Measurements from ENCODE around the gene SLC12A8. TPM values are rescaled to one million over a fixed set of nuclear protein-coding genes. Genes with fewer than 3 reads are reported as not detected.

SLC12A8 gene
- total and polyA plus RNA-seq, 10 of the 15 experiments (the other 5 are each of a cell fraction or from before 2014, with no cell fraction given): 2.5 to 71.6 (median 50.1) TPM

DNA sequence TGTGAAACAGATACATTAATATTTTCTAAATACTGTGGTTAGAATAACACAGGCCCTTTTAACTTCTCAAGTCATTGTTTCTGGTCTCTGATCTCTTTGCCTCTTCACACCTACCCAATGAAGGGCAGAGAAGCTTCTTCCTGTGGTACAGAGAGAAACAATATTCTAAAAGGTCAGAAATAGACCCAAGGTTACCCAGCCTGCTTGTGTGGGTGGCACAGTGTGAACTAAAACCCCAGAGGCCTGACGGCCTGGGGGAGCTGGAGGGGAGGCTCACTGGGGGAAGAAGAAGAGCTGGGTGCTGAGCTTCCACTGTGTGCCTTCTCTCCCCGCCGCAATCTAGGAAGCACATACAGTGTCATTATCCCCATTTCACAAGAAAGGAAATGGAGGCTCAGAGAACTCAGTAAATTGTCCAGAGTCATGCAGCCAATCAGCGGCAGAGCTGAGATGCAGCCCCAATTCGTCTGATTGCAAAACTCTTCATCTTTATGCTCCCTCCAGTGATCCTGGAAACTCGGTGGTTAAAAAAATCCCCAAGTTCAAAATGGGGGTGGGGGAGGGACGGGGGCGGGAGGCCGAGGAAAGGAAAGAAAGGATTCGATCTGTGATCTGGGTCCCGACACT is 92.7 kb downstream of the SLC12A8 start:
- intact Hi-C loops (cut with micrococcal nuclease; ENCODE audit: unreplicated experiment): loop anchor here (2.0 kb wide), 1 partner anchor 21 kb away; no protein-coding TSS in a partner anchor
- Histone ChIP-seq H3K27ac (ENCODE audit: control insufficient read depth, insufficient read depth) (peak overlapping the region; percentile 97), H3K4me3 (peak overlapping the region; percentile 60), H3K79me2 (ENCODE audit: control insufficient read depth, insufficient read depth, low read length) (peaks cover 9% of the 10 kb centered on the region), H3K9ac (ENCODE audit: control insufficient read depth, insufficient read depth, low read length) (peak overlapping the region; percentile 67), H3K4me2 (ENCODE audit: control insufficient read depth, insufficient read depth) (peak overlapping the region; percentile 98), H3K36me3 (ENCODE audit: control insufficient read depth in 2 of 2, insufficient read depth in 2 of 2, low read length in 1 of 2) (no peaks in the 10 kb centered on the region), H3K27me3 (replicated peaks in 1 of 2; ENCODE audit: control insufficient read depth in 2 of 2, insufficient read depth in 2 of 2, low read length in 1 of 2) (no peaks in the 10 kb centered on the region), H3K4me1 (ENCODE audit: control insufficient read depth, insufficient read depth, low read length) (peaks cover 76% of the 10 kb centered on the region), H3K9me3 (replicated peaks; ENCODE audit: control insufficient read depth, insufficient read depth, low read length) (peaks cover 8% of the 10 kb centered on the region; the same call in 2 of the 3 replicates), H2AFZ (ENCODE audit: control insufficient read depth, low read depth, low read length) (peak overlapping the region; percentile 74), H4K20me1 (ENCODE audit: control insufficient read depth, insufficient read depth) (no peaks in the 10 kb centered on the region)
- CTCF ChIA-PET: interaction anchor here (0.6 to 5.2 kb wide), 15 partner anchors 8 to 187 kb away, joined by 3 to 42 read pairs (median 4); partner anchors contain the start of gene HEG1
- 0% methylated on average over 10 of the region's 11 CpGs for WGBS (ENCODE audit: insufficient coverage, insufficient replicate concordance, low lambda C conversion rate, missing lambda C conversion rate)
- POLR2A ChIA-PET: interaction anchor here (1.0 to 6.1 kb wide), 9 partner anchors 9 to 72 kb away, joined by 4 to 45 read pairs (median 9); no protein-coding TSS in a partner anchor
- ATAC-seq: peak; percentile 80
- in situ Hi-C loops (cut with MboI): no loop called here
- peak; percentile 87 for DNase-seq (ENCODE audit: low read depth, low spot score)
- SMC1A ChIA-PET (ENCODE audit: uncharacterized antibody, unreplicated experiment): interaction anchor here (0.7 to 9.0 kb wide), 23 partner anchors 10 to 316 kb away, joined by 3 to 127 read pairs (median 4); partner anchors contain the start of gene MUC13
- peak; percentile 57 for FAIRE-seq
- RAD21 ChIA-PET (ENCODE audit: unreplicated experiment): interaction anchor here (0.7 to 6.1 kb wide), 20 partner anchors 11 to 398 kb away, joined by 3 to 106 read pairs (median 5); partner anchors contain the start of gene MUC13
- no TSS peak for BruUV-seq (replicated peaks)
- TF ChIP-seq IKZF1 (conservative IDR thresholded peaks at IDR 0.05) (peak; percentile 65; the same call in 1 of the 2 replicates), NBN (IDR thresholded peaks at IDR 0.05) (peak; percentile 66; the same call in 1 of the 2 replicates), PAX5 (IDR thresholded peaks at IDR 0.05; ENCODE audit: borderline replicate concordance, low read depth, low read length) (peak; percentile 30; the same call in 1 of the 2 replicates), SPI1 (IDR thresholded peaks at IDR 0.05; ENCODE audit: borderline replicate concordance, insufficient read depth, low read depth, low read length) (no peak), BRCA1 (IDR thresholded peaks at IDR 0.05; ENCODE audit: low read depth, low read length) (no peak), IRF4 (IDR thresholded peaks at IDR 0.05; ENCODE audit: low read depth, low read length) (no peak), STAT1 (conservative IDR thresholded peaks at IDR 0.05) (no peak), MYC (IDR thresholded peaks at IDR 0.05; ENCODE audit: insufficient read depth, insufficient read length, insufficient replicate concordance, low read length, severe bottlenecking) (no peak), TCF7 (IDR thresholded peaks at IDR 0.05; ENCODE audit: borderline replicate concordance) (no peak; the same call in 1 of the 2 replicates), SUZ12 (IDR thresholded peaks at IDR 0.05; ENCODE audit: unreplicated experiment) (no peak), BHLHE40 (IDR thresholded peaks at IDR 0.05; ENCODE audit: borderline replicate concordance in 1 of 2, low read depth in 2 of 2, low read length in 1 of 2) (peak in 1 of 2 experiments; percentile 52; a peak in 1 of 4 replicates)
- TF ChIP-seq, protein P1, sequence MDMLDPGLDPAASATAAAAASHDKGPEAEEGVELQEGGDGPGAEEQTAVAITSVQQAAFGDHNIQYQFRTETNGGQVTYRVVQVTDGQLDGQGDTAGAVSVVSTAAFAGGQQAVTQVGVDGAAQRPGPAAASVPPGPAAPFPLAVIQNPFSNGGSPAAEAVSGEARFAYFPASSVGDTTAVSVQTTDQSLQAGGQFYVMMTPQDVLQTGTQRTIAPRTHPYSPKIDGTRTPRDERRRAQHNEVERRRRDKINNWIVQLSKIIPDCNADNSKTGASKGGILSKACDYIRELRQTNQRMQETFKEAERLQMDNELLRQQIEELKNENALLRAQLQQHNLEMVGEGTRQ (IDR thresholded peaks at IDR 0.05; ENCODE audit: borderline replicate concordance, low read depth, low read length): no peak
- TF ChIP-seq, protein P2, sequence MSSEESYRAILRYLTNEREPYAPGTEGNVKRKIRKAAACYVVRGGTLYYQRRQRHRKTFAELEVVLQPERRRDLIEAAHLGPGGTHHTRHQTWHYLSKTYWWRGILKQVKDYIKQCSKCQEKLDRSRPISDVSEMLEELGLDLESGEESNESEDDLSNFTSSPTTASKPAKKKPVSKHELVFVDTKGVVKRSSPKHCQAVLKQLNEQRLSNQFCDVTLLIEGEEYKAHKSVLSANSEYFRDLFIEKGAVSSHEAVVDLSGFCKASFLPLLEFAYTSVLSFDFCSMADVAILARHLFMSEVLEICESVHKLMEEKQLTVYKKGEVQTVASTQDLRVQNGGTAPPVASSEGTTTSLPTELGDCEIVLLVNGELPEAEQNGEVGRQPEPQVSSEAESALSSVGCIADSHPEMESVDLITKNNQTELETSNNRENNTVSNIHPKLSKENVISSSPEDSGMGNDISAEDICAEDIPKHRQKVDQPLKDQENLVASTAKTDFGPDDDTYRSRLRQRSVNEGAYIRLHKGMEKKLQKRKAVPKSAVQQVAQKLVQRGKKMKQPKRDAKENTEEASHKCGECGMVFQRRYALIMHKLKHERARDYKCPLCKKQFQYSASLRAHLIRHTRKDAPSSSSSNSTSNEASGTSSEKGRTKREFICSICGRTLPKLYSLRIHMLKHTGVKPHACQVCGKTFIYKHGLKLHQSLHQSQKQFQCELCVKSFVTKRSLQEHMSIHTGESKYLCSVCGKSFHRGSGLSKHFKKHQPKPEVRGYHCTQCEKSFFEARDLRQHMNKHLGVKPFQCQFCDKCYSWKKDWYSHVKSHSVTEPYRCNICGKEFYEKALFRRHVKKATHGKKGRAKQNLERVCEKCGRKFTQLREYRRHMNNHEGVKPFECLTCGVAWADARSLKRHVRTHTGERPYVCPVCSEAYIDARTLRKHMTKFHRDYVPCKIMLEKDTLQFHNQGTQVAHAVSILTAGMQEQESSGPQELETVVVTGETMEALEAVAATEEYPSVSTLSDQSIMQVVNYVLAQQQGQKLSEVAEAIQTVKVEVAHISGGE (CRISPR knock-in tag; IDR thresholded peaks at IDR 0.05): no peak
- TF ChIP-seq, protein P3, sequence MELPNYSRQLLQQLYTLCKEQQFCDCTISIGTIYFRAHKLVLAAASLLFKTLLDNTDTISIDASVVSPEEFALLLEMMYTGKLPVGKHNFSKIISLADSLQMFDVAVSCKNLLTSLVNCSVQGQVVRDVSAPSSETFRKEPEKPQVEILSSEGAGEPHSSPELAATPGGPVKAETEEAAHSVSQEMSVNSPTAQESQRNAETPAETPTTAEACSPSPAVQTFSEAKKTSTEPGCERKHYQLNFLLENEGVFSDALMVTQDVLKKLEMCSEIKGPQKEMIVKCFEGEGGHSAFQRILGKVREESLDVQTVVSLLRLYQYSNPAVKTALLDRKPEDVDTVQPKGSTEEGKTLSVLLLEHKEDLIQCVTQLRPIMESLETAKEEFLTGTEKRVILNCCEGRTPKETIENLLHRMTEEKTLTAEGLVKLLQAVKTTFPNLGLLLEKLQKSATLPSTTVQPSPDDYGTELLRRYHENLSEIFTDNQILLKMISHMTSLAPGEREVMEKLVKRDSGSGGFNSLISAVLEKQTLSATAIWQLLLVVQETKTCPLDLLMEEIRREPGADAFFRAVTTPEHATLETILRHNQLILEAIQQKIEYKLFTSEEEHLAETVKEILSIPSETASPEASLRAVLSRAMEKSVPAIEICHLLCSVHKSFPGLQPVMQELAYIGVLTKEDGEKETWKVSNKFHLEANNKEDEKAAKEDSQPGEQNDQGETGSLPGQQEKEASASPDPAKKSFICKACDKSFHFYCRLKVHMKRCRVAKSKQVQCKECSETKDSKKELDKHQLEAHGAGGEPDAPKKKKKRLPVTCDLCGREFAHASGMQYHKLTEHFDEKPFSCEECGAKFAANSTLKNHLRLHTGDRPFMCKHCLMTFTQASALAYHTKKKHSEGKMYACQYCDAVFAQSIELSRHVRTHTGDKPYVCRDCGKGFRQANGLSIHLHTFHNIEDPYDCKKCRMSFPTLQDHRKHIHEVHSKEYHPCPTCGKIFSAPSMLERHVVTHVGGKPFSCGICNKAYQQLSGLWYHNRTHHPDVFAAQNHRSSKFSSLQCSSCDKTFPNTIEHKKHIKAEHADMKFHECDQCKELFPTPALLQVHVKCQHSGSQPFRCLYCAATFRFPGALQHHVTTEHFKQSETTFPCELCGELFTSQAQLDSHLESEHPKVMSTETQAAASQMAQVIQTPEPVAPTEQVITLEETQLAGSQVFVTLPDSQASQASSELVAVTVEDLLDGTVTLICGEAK (IDR thresholded peaks at IDR 0.05; ENCODE audit: borderline replicate concordance): no peak; the same call in 1 of the 2 replicates
